K562 (cell line): Measurements from ENCODE around the gene UBE2L6. TPM values are rescaled to one million over a fixed set of nuclear protein-coding genes. Genes with fewer than 3 reads are reported as not detected.

Experiments
- polyA plus RNA-seq, 8 experiments: library from polyadenylated mRNA; depleted of rRNA in 4 of 8; stranded (reverse) in 5 of 8; unstranded in 3 of 8; fragments of >200 nt; fragmentation: Nextera tagmentation in 2 of 8; fragmentation: Illumina TruSeq in 1 of 8; extraction: Ambion mirVana in 2 of 8; extraction: Trizol in 1 of 8; gene quantifications; 2 replicates each; pipeline versions ENCODE4 v1.2.1 to v1.2.3, GENCODE V29; 2011 to 2014; ENCODE audit warnings: inconsistent platforms in 1 of 8, missing spikeins in 1 of 8
- total RNA-seq, 7 experiments: library from RNA; depleted of rRNA in 6 of 7; stranded (reverse); fragments of >200 nt in 6 of 7; fragmentation: Illumina TruSeq in 2 of 7; extraction: Trizol in 2 of 7; gene quantifications; 2 replicates each; pipeline versions ENCODE4 v1.2.1 to v1.2.3, GENCODE V29; 2011 to 2021; ENCODE audit warnings: low replicate concordance in 1 of 7
- TF ChIP-seq, protein P1 (sequence below), 2 experiments: fragments of 450-650 bp in 1 of 2; sonication (generic) in 1 of 2; formaldehyde crosslinking in 1 of 2; IDR thresholded peaks; 2 replicates each; pipeline versions ENCODE4 v1.7.1 to v1.9.0; 2016 to 2022; ENCODE audit warnings: inconsistent platforms in 1 of 2, mild to moderate bottlenecking in 1 of 2, missing genetic modification reagents in 1 of 2

The UBE2L6 gene
- total and polyA plus RNA-seq, 9 of the 15 experiments (the other 6 are each of a cell fraction or from before 2014, with no cell fraction given), result 5.9 to 24.9 (median 9.7) TPM

DNA sequence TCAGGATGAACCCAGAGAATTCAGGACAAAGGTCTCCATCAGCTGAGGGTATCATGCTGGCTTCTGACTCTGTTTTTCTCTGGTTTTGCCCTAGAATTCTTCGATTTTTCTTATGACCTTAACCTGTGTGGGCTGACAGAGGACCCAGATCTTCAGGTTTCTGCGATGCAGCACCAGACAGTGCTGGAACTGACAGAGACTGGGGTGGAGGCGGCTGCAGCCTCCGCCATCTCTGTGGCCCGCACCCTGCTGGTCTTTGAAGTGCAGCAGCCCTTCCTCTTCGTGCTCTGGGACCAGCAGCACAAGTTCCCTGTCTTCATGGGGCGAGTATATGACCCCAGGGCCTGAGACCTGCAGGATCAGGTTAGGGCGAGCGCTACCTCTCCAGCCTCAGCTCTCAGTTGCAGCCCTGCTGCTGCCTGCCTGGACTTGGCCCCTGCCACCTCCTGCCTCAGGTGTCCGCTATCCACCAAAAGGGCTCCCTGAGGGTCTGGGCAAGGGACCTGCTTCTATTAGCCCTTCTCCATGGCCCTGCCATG lies 46.8 kb upstream of the UBE2L6 start (continued):
- TF ChIP-seq, protein P1, sequence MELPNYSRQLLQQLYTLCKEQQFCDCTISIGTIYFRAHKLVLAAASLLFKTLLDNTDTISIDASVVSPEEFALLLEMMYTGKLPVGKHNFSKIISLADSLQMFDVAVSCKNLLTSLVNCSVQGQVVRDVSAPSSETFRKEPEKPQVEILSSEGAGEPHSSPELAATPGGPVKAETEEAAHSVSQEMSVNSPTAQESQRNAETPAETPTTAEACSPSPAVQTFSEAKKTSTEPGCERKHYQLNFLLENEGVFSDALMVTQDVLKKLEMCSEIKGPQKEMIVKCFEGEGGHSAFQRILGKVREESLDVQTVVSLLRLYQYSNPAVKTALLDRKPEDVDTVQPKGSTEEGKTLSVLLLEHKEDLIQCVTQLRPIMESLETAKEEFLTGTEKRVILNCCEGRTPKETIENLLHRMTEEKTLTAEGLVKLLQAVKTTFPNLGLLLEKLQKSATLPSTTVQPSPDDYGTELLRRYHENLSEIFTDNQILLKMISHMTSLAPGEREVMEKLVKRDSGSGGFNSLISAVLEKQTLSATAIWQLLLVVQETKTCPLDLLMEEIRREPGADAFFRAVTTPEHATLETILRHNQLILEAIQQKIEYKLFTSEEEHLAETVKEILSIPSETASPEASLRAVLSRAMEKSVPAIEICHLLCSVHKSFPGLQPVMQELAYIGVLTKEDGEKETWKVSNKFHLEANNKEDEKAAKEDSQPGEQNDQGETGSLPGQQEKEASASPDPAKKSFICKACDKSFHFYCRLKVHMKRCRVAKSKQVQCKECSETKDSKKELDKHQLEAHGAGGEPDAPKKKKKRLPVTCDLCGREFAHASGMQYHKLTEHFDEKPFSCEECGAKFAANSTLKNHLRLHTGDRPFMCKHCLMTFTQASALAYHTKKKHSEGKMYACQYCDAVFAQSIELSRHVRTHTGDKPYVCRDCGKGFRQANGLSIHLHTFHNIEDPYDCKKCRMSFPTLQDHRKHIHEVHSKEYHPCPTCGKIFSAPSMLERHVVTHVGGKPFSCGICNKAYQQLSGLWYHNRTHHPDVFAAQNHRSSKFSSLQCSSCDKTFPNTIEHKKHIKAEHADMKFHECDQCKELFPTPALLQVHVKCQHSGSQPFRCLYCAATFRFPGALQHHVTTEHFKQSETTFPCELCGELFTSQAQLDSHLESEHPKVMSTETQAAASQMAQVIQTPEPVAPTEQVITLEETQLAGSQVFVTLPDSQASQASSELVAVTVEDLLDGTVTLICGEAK (IDR thresholded peaks at IDR 0.05), result no peak
- TF ChIP-seq, protein P1 (CRISPR knock-in tag; IDR thresholded peaks at IDR 0.05), result no peak
